Subcutaneous abdominal adipose tissue (tissue), 5 donors: ENCODE data around the gene PNLDC1.
"Not testable (repeated sequence)": the region's sequence is repeated elsewhere in the genome, so short reads cannot be mapped to it uniquely, and the experiment has no call there.

Source experiments
- H3K27ac ChIP-seq: one replicate; pipeline ENCODE4 v1.7.0; 2013; ENCODE audit warnings: low read depth, mild to moderate bottlenecking, inconsistent platforms, low read length, moderate library complexity
- H3K27me3 ChIP-seq, 5 donors: one replicate each; pipeline ENCODE4 v1.7.0; 2013; ENCODE audit warnings: low read length in 5 of 5, inconsistent platforms in 1 of 5; ENCODE audit not compliant: control insufficient read depth in 5 of 5, insufficient read depth in 4 of 5
- H3K36me3 ChIP-seq, 5 donors: one replicate each; pipeline ENCODE4 v1.7.0; 2013; ENCODE audit warnings: low read length in 5 of 5; ENCODE audit not compliant: control insufficient read depth in 5 of 5, insufficient read depth in 5 of 5
- H3K4me1 ChIP-seq, 5 donors: one replicate each; pipeline ENCODE4 v1.7.0; 2013; ENCODE audit warnings: low read length in 5 of 5, mild to moderate bottlenecking in 3 of 5, moderate library complexity in 1 of 5; ENCODE audit not compliant: control insufficient read depth in 5 of 5, insufficient read depth in 5 of 5
- H3K4me3 ChIP-seq, 5 donors: one replicate each; pipeline ENCODE4 v1.7.0; 2013; ENCODE audit warnings: low read length in 5 of 5, low read depth in 1 of 5
- H3K9ac ChIP-seq, 5 donors: one replicate each; pipeline ENCODE4 v1.7.0; 2013; ENCODE audit warnings: low read length in 5 of 5, mild to moderate bottlenecking in 4 of 5, moderate library complexity in 3 of 5
- H3K9me3 ChIP-seq, 5 donors: one replicate each; pipeline ENCODE4 v1.7.0; 2013; ENCODE audit warnings: low read length in 5 of 5; ENCODE audit not compliant: control insufficient read depth in 5 of 5
- donor health status: healthy.
- donor health status: healthy.
- donor health status: healthy.
- donor health status: healthy.
- donor health status: healthy.

PNLDC1 gene

GRCh38 chr6:159778542-159779103 is 21.5 kb upstream of the PNLDC1 start:
- H3K27ac ChIP-seq = no peak overlapping the region
- H3K9ac ChIP-seq = no peak overlapping the region
- H3K9me3 ChIP-seq = no peaks in the 10 kb centered on the region
- no peaks in the 10 kb centered on the region for H3K27me3 ChIP-seq
- peaks cover 53 to 84% (median 66%) of the 10 kb centered on the region in 5 donors for H3K36me3 ChIP-seq
- H3K4me1 ChIP-seq = no peaks in the 10 kb centered on the region
- H3K4me3 ChIP-seq = no peak overlapping the region

DNA sequence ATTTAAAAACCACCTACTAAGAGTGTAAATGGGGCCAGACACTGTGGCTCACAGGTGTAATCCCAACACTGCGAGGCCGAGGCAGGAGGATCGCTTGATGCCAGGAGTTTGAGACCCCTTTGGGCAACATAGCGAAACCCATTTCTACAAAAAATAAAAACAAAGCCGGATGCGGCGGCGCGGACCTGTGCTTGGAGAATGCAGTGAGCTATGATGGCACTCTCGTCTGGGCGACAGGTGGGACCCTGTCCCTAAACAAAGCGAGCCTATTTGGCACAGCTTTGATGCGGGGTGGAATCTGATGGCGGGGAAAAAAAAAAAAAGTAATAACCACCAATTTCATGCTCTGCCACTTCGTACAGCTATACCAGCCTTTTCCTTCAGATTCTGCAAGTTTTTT is 11.8 kb upstream of the PNLDC1 start:
- Histone ChIP-seq H3K27ac (peak overlapping the region; percentile 100), H3K4me3 (peak overlapping the region; percentile 79 to 97 (median 93)), H3K9ac (peak overlapping the region; percentile 93 to 99 (median 97)), H3K9me3 (no peaks in the 10 kb centered on the region), H3K27me3 (no peaks in the 10 kb centered on the region), H3K4me1 (peaks cover 7 to 41% (median 35%) of the 10 kb centered on the region in 5 donors), H3K36me3 (peaks cover 28 to 49% (median 32%) of the 10 kb centered on the region in 5 donors)

DNA sequence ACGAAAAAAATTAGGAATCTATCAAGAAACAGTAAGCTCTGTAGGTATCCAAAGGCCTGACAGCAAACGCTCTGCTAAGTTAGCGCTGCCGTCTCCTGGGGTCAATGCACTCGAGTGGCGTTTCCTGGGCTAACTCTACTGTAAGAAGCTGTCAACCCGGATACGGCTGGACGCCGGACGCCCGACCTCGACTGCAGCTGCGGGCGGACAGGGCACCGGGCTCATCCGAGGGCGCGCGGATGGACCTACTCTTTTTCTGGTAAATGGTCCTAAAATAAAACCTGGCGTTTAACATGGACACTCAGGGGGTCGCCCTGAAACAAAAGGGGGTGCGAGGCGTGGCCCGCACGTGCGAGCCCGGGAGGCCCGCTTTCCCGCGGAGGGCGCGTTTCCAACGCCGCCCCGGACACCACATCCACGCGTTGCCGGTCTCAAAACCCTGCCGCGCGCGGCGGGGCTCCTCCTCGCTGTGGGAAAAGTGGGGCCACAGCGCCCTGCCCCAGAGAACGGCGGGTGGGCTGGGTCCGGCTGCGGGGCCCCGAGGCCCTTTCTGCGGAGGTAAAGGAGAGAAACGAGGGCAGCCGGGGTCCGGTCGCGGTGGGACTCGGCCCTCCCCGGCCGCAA is 11.2 kb upstream of the PNLDC1 start:
- H3K27ac ChIP-seq = peak overlapping the region; percentile 100
- peak overlapping the region; percentile 93 to 99 (median 97) for H3K9ac ChIP-seq
- peaks cover 7 to 41% (median 35%) of the 10 kb centered on the region in 5 donors for H3K4me1 ChIP-seq
- H3K9me3 ChIP-seq = no peaks in the 10 kb centered on the region
- H3K27me3 ChIP-seq = no peaks in the 10 kb centered on the region
- H3K4me3 ChIP-seq = peak overlapping the region; percentile 79 to 97 (median 93)
- peaks cover 22 to 46% (median 28%) of the 10 kb centered on the region in 5 donors for H3K36me3 ChIP-seq

- Histone ChIP-seq H3K27ac (peak within 1 kb of the TSS; percentile 100), H3K9me3 (no peaks in the 10 kb centered on the region), H3K9ac (peak within 1 kb of the TSS; percentile 96 to 99 (median 97)), H3K4me1 (peaks cover 7 to 41% (median 35%) of the 10 kb centered on the region in 5 donors), H3K4me3 (peak within 1 kb of the TSS; percentile 86 to 99 (median 94)), H3K27me3 (no peaks in the 10 kb centered on the region), H3K36me3 (peaks cover 21 to 44% (median 29%) of the 10 kb centered on the region in 5 donors)
Observed at GRCh38 chr6:159789377-159790148, 10.5 kb upstream of the PNLDC1 start, which contains the start of gene TCP1. Gene TCP1 (minus strand): TSS chr6:159789602. CDS start chr6:159789468, 134 bp downstream.

- no peaks in the 10 kb centered on the region for H3K9me3 ChIP-seq
- H3K4me1 ChIP-seq = peaks cover 7 to 41% (median 35%) of the 10 kb centered on the region in 5 donors
- H3K36me3 ChIP-seq = peaks cover 16 to 39% (median 21%) of the 10 kb centered on the region in 5 donors
- no peaks in the 10 kb centered on the region for H3K27me3 ChIP-seq
- H3K27ac ChIP-seq = peak within 1 kb of the TSS; percentile 100
- peak within 1 kb of the TSS; percentile 96 to 99 (median 97) for H3K9ac ChIP-seq
- peak within 1 kb of the TSS; percentile 86 to 99 (median 94) for H3K4me3 ChIP-seq
Observed at GRCh38 chr6:159790149-159790955, 9.7 kb upstream of the PNLDC1 start, which contains the start of gene MRPL18. Gene MRPL18 (plus strand): TSS chr6:159790467. CDS start chr6:159790588, 121 bp downstream.

DNA sequence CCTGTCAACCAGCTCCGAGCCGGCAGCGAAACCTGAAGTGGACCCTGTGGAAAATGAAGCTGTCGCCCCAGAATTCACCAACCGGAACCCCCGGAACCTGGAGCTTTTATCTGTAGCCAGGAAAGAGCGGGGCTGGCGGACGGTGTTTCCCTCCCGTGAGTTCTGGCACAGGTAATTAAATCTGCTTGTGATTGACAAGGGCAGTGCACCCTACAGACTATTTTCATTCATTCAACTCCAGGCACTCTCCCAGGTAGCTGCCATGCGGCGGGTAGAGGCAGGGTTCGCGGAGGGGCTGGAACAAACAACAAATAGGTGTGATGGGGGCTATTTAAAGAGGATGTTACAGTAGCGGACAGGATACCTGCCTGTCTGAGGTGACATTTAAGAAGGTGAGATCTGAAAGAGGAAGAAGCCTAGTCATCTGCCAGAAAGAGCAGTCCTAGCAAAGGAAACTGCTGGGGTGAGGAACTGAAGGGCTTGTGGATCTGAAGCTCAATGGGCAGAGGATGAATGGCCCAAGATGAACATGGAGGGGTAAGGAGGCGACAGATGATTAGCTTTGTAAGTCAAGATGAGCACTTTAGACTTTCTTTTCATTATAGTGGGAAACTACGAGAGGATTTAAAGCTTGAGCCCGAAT is 9.0 kb upstream of the PNLDC1 start:
- no peaks in the 10 kb centered on the region for H3K9me3 ChIP-seq
- no peaks in the 10 kb centered on the region for H3K27me3 ChIP-seq
- peaks cover 10 to 33% (median 16%) of the 10 kb centered on the region in 5 donors for H3K36me3 ChIP-seq
- peaks cover 7 to 41% (median 35%) of the 10 kb centered on the region in 5 donors for H3K4me1 ChIP-seq
- H3K9ac ChIP-seq = peak overlapping the region; percentile 91 to 99 (median 96)
- peak overlapping the region; percentile 100 for H3K27ac ChIP-seq
- peak overlapping the region; percentile 86 to 99 (median 94) for H3K4me3 ChIP-seq

GRCh38 chr6:159794976-159795375 is 5.1 kb upstream of the PNLDC1 start:
- not testable (repeated sequence) for H3K27me3 ChIP-seq, H3K27ac ChIP-seq, H3K4me3 ChIP-seq, H3K9ac ChIP-seq, H3K9me3 ChIP-seq
- Histone ChIP-seq H3K4me1 (peaks cover 3 to 24% (median 18%) of the 10 kb centered on the region in 5 donors), H3K36me3 (peaks cover 21 to 60% (median 33%) of the 10 kb centered on the region in 5 donors)

DNA sequence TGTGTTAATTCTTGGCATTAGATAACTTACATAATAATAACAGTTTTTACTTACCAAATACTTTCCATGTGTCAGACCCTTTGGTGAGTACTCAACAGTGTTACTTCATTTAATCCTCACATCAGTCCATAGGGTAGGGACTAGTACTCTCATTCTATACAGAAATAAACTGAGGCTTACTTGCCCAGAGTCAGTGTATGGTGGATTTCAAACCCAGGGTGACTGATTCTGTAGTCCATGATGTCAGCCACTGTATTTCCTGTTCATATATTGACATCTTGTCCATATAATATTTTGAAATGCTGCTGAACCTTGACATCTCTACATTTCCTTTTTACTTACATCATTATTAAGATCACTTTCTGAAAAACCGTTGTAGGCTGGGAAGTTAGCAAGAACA is 2.5 kb upstream of the PNLDC1 start:
- Histone ChIP-seq H3K4me1 (peaks cover 0 to 3% (median 0%) of the 10 kb centered on the region in 5 donors), H3K27me3 (no peaks in the 10 kb centered on the region), H3K36me3 (peaks cover 21 to 58% (median 35%) of the 10 kb centered on the region in 5 donors), H3K27ac (no peak overlapping the region), H3K9me3 (no peaks in the 10 kb centered on the region), H3K4me3 (no peak overlapping the region), H3K9ac (no peak overlapping the region)

DNA sequence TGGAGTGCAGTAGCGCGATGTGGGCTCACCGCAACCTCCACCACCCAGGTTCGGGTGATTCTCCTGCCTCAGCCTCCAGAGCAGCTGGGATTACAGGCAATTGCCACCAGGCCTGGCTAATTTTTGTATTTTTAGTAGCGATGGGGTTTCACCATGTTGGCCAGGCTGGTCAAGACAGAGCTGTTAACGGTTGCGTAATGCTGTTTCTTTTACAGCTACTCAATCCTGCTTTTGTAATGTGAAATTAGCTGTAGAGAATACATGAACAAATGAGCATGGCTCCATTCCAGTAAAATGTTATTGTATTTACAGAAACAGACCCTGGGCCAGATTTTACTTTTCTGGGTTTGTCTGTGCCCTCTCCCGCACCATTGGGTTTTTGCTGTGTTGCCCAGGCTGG is 1.9 kb downstream of the PNLDC1 start:
- Histone ChIP-seq H3K4me1 (no peaks in the 10 kb centered on the region), H3K9me3 (no peaks in the 10 kb centered on the region), H3K27ac (no peak overlapping the region), H3K36me3 (peaks cover 18 to 30% (median 30%) of the 10 kb centered on the region in 5 donors), H3K4me3 (no peak overlapping the region), H3K27me3 (no peaks in the 10 kb centered on the region), H3K9ac (no peak overlapping the region)
